ENCODE measurements around the gene GC.

The GC gene

GRCh38 chr4:71784569-71785197, 804 bp upstream of the GC start:
- no peaks in the 10 kb centered on the region for H3K36me3 Mint-ChIP-seq (ENCODE audit: insufficient read depth)
- no peaks in the 10 kb centered on the region for H3K4me1 Mint-ChIP-seq (ENCODE audit: low read depth in 2 of 2)
- H3K9me3 Mint-ChIP-seq: no peaks in the 10 kb centered on the region
- DNase-seq (no peak), ATAC-seq (replicated peaks) (no peak)
- H3K4me3 Mint-ChIP-seq: no peak overlapping the region
- no peak overlapping the region for H3K27ac Mint-ChIP-seq
- peaks cover 0 to 6% of the 10 kb centered on the region in 2 donors for H3K27me3 Mint-ChIP-seq

- ATAC-seq (replicated peaks) (no peak), DNase-seq (no peak)
- Mint-ChIP-seq H3K36me3 (ENCODE audit: insufficient read depth) (no peaks in the 10 kb centered on the region), H3K4me1 (ENCODE audit: low read depth in 2 of 2) (no peaks in the 10 kb centered on the region), H3K27ac (no peak overlapping the region), H3K9me3 (no peaks in the 10 kb centered on the region), H3K4me3 (no peak overlapping the region), H3K27me3 (peaks cover 8 to 13% of the 10 kb centered on the region in 2 donors)
These were observed 6.0 kb downstream of the GC start for GRCh38 chr4:71777891-71778290.

GRCh38 chr4:71775449-71775848, 8.4 kb downstream of the GC start:
- Mint-ChIP-seq H3K36me3 (ENCODE audit: insufficient read depth) (no peaks in the 10 kb centered on the region), H3K27me3 (peaks cover 14 to 17% of the 10 kb centered on the region in 2 donors), H3K4me1 (ENCODE audit: low read depth in 2 of 2) (no peaks in the 10 kb centered on the region), H3K27ac (no peak overlapping the region), H3K4me3 (no peak overlapping the region), H3K9me3 (no peaks in the 10 kb centered on the region)
- DNase-seq (no peak), ATAC-seq (replicated peaks) (no peak)

GRCh38 chr4:71774136-71774535, 9.7 kb downstream of the GC start:
- ATAC-seq (replicated peaks) (no peak), DNase-seq (no peak)
- no peaks in the 10 kb centered on the region for H3K9me3 Mint-ChIP-seq

GRCh38 chr4:71773004-71773403, 10.9 kb downstream of the GC start:
- H3K27ac Mint-ChIP-seq: no peak overlapping the region
- peaks cover 0 to 4% of the 10 kb centered on the region in 2 donors for H3K4me1 Mint-ChIP-seq (ENCODE audit: low read depth in 2 of 2)
- no peaks in the 10 kb centered on the region for H3K36me3 Mint-ChIP-seq (ENCODE audit: insufficient read depth)
- DNase-seq (no peak), ATAC-seq (replicated peaks) (no peak)
- H3K9me3 Mint-ChIP-seq: no peaks in the 10 kb centered on the region
- H3K27me3 Mint-ChIP-seq: peaks cover 27 to 29% of the 10 kb centered on the region in 2 donors
- no peak overlapping the region for H3K4me3 Mint-ChIP-seq

More at GRCh38 chr4:71774136-71774535, 9.7 kb downstream of the GC start:
- Mint-ChIP-seq H3K4me1 (ENCODE audit: low read depth in 2 of 2) (peaks cover 0 to 4% of the 10 kb centered on the region in 2 donors), H3K36me3 (ENCODE audit: insufficient read depth) (no peaks in the 10 kb centered on the region), H3K4me3 (no peak overlapping the region), H3K27me3 (peaks cover 27 to 29% of the 10 kb centered on the region in 2 donors), H3K27ac (no peak overlapping the region)

GRCh38 chr4:71772592-71772991, 11.3 kb downstream of the GC start:
- Mint-ChIP-seq H3K27ac (no peak overlapping the region), H3K27me3 (peaks cover 27 to 29% of the 10 kb centered on the region in 2 donors), H3K4me3 (no peak overlapping the region), H3K4me1 (ENCODE audit: low read depth in 2 of 2) (peaks cover 0 to 4% of the 10 kb centered on the region in 2 donors), H3K9me3 (no peaks in the 10 kb centered on the region), H3K36me3 (ENCODE audit: insufficient read depth) (no peaks in the 10 kb centered on the region)
- no peak for ATAC-seq (replicated peaks)
- DNase-seq: no peak

- peaks cover 27 to 29% of the 10 kb centered on the region in 2 donors for H3K27me3 Mint-ChIP-seq
- no peak overlapping the region for H3K4me3 Mint-ChIP-seq
- H3K27ac Mint-ChIP-seq: no peak overlapping the region
- no peaks in the 10 kb centered on the region for H3K36me3 Mint-ChIP-seq (ENCODE audit: insufficient read depth)
- no peak for DNase-seq
- H3K9me3 Mint-ChIP-seq: no peaks in the 10 kb centered on the region
- no peak for ATAC-seq (replicated peaks)
- H3K4me1 Mint-ChIP-seq (ENCODE audit: low read depth in 2 of 2): peaks cover 0 to 4% of the 10 kb centered on the region in 2 donors
These were observed 12.3 kb downstream of the GC start for GRCh38 chr4:71771613-71772012.

- no peak overlapping the region for H3K27ac Mint-ChIP-seq
- ATAC-seq (replicated peaks): no peak
- DNase-seq: no peak
- H3K9me3 Mint-ChIP-seq: no peaks in the 10 kb centered on the region
- peaks cover 0 to 4% of the 10 kb centered on the region in 2 donors for H3K4me1 Mint-ChIP-seq (ENCODE audit: low read depth in 2 of 2)
- H3K4me3 Mint-ChIP-seq: no peak overlapping the region
- H3K36me3 Mint-ChIP-seq (ENCODE audit: insufficient read depth): no peaks in the 10 kb centered on the region
- peaks cover 25 to 27% of the 10 kb centered on the region in 2 donors for H3K27me3 Mint-ChIP-seq
These were observed 14.4 kb downstream of the GC start for GRCh38 chr4:71769434-71769833.

GRCh38 chr4:71768123-71768522, 15.8 kb downstream of the GC start:
- DNase-seq (no peak), ATAC-seq (replicated peaks) (no peak)
- Mint-ChIP-seq H3K9me3 (no peaks in the 10 kb centered on the region), H3K27ac (no peak overlapping the region), H3K27me3 (peaks cover 25 to 27% of the 10 kb centered on the region in 2 donors), H3K4me1 (ENCODE audit: low read depth in 2 of 2) (peaks cover 0 to 4% of the 10 kb centered on the region in 2 donors), H3K4me3 (no peak overlapping the region), H3K36me3 (ENCODE audit: insufficient read depth) (no peaks in the 10 kb centered on the region)

- peaks cover 0 to 4% of the 10 kb centered on the region in 2 donors for H3K4me1 Mint-ChIP-seq (ENCODE audit: low read depth in 2 of 2)
- no peak for ATAC-seq (replicated peaks)
- H3K27ac Mint-ChIP-seq: no peak overlapping the region
- DNase-seq: no peak
- H3K9me3 Mint-ChIP-seq: no peaks in the 10 kb centered on the region
- no peaks in the 10 kb centered on the region for H3K36me3 Mint-ChIP-seq (ENCODE audit: insufficient read depth)
- H3K27me3 Mint-ChIP-seq: peaks cover 26 to 42% of the 10 kb centered on the region in 2 donors
- H3K4me3 Mint-ChIP-seq: no peak overlapping the region
These were observed 18.0 kb downstream of the GC start for GRCh38 chr4:71765821-71766383.

GRCh38 chr4:71765350-71765749, 18.5 kb downstream of the GC start:
- DNase-seq (no peak), ATAC-seq (replicated peaks) (no peak)
- peaks cover 29 to 41% of the 10 kb centered on the region in 2 donors for H3K27me3 Mint-ChIP-seq
- H3K36me3 Mint-ChIP-seq (ENCODE audit: insufficient read depth): no peaks in the 10 kb centered on the region
- H3K4me3 Mint-ChIP-seq: no peak overlapping the region
- no peaks in the 10 kb centered on the region for H3K9me3 Mint-ChIP-seq
- H3K27ac Mint-ChIP-seq: no peak overlapping the region
- H3K4me1 Mint-ChIP-seq (ENCODE audit: low read depth in 2 of 2): peaks cover 0 to 4% of the 10 kb centered on the region in 2 donors

GRCh38 chr4:71752383-71753042, 31.4 kb downstream of the GC start:
- Mint-ChIP-seq H3K27ac (no peak overlapping the region), H3K4me3 (no peak overlapping the region), H3K27me3 (peaks cover 0 to 7% of the 10 kb centered on the region in 2 donors), H3K36me3 (ENCODE audit: insufficient read depth) (no peaks in the 10 kb centered on the region), H3K9me3 (no peaks in the 10 kb centered on the region), H3K4me1 (ENCODE audit: low read depth in 2 of 2) (no peaks in the 10 kb centered on the region)
- no peak for DNase-seq
- ATAC-seq (replicated peaks): no peak

- H3K4me3 Mint-ChIP-seq: no peak overlapping the region
- H3K4me1 Mint-ChIP-seq (ENCODE audit: low read depth in 2 of 2): no peaks in the 10 kb centered on the region
- ATAC-seq (replicated peaks) (no peak), DNase-seq (no peak)
- H3K27ac Mint-ChIP-seq: no peak overlapping the region
- peaks cover 0 to 7% of the 10 kb centered on the region in 2 donors for H3K27me3 Mint-ChIP-seq
- H3K9me3 Mint-ChIP-seq: no peaks in the 10 kb centered on the region
- no peaks in the 10 kb centered on the region for H3K36me3 Mint-ChIP-seq (ENCODE audit: insufficient read depth)
These were observed 34.8 kb downstream of the GC start for GRCh38 chr4:71749008-71749594.

- DNase-seq: no peak
- H3K27me3 Mint-ChIP-seq: peaks cover under 1 to 5% of the 10 kb centered on the region in 2 donors
- H3K27ac Mint-ChIP-seq: no peak overlapping the region
- H3K36me3 Mint-ChIP-seq (ENCODE audit: insufficient read depth): no peaks in the 10 kb centered on the region
- no peak for ATAC-seq (replicated peaks)
- no peak overlapping the region for H3K4me3 Mint-ChIP-seq
- no peaks in the 10 kb centered on the region for H3K9me3 Mint-ChIP-seq
- no peaks in the 10 kb centered on the region for H3K4me1 Mint-ChIP-seq (ENCODE audit: low read depth in 2 of 2)
These were observed 37.5 kb downstream of the GC start for GRCh38 chr4:71746379-71746778.

All from effector memory CD8-positive, alpha-beta T cell (primary cell).